ENCODE data around the gene CAMK1D.

The CAMK1D gene

DNA sequence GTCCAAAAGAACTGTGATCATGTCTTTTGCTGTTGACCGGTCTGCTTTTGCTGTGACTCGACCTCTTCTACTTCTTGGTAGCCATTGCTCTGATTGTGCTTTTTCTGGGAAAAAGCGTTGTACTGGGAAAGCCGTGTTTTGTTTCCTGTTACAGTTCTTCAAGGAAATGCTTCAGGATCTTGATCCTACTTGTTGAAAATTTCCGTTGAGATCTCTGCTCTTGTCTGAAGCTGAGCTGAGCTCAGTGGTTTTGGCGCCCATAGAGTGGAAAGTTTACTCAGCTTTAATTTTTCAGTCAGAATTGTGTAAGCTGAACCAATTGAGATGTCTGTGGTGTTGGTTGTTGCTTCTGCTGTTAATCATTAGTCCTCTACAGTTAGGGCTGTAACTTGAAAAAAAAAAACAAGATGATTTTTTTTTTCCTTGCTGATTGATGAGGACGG is 349.9 kb downstream of the CAMK1D start:
- TF ChIP-seq POLR2A (IDR thresholded peaks at IDR 0.05; ENCODE audit: low read depth, low read length) = no peak
- DNase-seq (ENCODE audit: insufficient read length, low spot score) (no peak), FAIRE-seq (no peak)

GRCh38 chr10:12699781-12700556 is 350.6 kb downstream of the CAMK1D start:
- no peak for DNase-seq (ENCODE audit: insufficient read length, low spot score)
- no peak for TF ChIP-seq POLR2A (IDR thresholded peaks at IDR 0.05; ENCODE audit: low read depth, low read length)
- FAIRE-seq = no peak

DNA sequence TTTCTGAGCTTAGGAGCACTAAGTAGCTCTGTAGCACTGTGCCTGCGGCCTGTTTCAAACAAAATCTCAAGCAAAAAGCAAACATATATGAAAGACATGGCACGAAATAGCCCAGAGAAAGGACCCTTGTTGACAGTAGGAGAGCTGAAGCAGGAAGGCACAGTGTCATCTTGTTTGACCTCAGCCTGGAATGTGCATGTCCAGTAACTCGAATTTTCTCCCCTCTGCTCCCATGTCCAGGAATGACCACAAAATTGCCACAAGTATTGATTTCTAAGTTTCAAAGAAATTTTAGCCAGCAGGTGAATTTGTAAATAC is 351.2 kb downstream of the CAMK1D start:
- no peak for FAIRE-seq
- no peak for TF ChIP-seq POLR2A (IDR thresholded peaks at IDR 0.05; ENCODE audit: low read depth, low read length)

DNA sequence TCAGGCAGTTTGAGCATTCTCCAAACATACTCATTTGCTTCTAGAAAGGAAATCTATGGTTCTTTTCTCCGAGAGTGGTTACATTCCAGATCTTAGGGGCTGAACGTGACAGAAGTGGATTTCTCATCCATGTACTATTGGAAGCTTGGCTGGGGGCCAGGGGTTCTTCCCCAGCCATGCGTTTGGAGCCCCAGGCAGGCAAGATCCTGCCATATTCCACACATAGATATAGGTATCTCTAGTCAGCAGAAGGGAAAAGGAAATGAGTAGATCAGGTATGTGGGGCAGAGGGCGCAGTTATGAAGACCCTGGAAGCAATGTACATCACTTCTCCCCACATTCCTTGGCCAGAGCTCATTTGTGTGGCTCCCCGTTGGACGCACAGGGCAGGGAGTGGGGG is 352.3 kb downstream of the CAMK1D start:
- TF ChIP-seq POLR2A (IDR thresholded peaks at IDR 0.05; ENCODE audit: low read depth, low read length) = no peak
- DNase-seq (ENCODE audit: insufficient read length, low spot score) = no peak
- no peak for FAIRE-seq

More for the DNA sequence above, 351.2 kb downstream of the CAMK1D start:
- no peak for DNase-seq (ENCODE audit: insufficient read length, low spot score)

DNA sequence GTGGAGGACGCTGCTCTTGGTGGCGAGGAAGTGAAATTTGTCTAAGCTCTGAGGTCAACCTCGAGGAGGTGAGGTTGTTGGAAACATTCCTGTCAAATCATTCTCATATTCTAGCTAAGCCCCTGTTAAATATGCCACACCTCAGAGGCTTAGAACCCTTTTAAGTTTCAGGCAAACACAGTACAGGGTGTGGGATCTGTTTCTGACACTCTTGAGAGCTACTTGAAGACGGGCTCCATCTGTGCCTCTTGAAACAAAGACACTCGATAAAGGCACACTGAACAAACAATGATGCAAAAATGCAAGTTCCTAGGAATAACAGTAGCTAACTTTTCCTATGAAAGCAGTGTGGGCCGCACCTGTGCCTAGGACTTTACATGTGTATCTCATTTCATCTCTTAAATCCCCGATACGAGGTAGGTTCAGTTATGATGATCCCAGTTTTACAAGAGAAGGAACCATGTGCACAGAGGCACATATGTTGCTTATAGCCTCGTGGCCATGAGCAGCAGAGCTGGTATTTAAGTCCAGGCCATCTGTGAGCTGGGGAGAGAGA is 352.9 kb downstream of the CAMK1D start:
- FAIRE-seq (no peak), DNase-seq (ENCODE audit: insufficient read length, low spot score) (no peak)
- TF ChIP-seq POLR2A (IDR thresholded peaks at IDR 0.05; ENCODE audit: low read depth, low read length) = no peak

GRCh38 chr10:12703126-12703525 is 353.8 kb downstream of the CAMK1D start:
- DNase-seq (ENCODE audit: insufficient read length, low spot score) = no peak
- TF ChIP-seq POLR2A (IDR thresholded peaks at IDR 0.05; ENCODE audit: low read depth, low read length) = no peak
- FAIRE-seq = no peak

DNA sequence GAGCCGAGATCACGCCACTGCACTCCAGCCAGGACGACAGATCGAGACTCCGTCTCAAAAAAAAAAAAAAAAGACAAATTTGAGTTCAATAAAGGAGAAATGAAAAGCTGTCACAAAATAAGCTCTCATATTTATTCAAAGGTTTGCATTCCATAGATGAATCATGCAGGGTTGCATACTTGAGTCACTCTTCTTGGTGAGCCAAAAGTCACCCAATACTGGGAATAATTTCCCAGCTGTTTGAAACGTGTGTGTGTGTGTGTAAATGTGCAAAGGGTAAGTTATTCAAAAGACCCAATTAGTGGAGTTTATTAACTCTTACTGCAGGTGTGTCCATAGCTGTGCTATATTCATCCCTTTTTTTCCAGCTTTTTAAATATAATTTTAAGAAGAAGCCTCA is 354.5 kb downstream of the CAMK1D start:
- no peak for FAIRE-seq
- DNase-seq (ENCODE audit: insufficient read length, low spot score) = no peak
- no peak for TF ChIP-seq POLR2A (IDR thresholded peaks at IDR 0.05; ENCODE audit: low read depth, low read length)

DNA sequence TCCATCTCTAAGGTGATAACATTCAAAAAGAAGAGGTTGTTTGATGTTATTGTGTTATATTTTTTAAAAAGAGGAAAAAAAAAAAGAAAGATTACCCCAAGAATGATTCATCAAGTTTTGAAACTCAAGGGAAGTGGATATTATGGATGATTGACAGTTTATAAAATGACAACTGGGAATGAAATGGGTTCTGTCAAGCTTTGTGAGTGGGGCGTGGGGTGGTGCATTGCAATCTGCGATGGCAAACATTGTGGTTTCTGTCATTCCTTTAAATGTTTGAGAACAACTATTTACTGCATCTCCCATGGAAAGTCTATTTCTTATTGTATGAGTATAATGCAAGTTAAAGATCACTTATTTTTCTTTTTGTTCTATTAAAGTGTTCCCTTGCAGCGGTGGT is 355.1 kb downstream of the CAMK1D start:
- no peak for TF ChIP-seq POLR2A (IDR thresholded peaks at IDR 0.05; ENCODE audit: low read depth, low read length)
- FAIRE-seq = no peak
- no peak for DNase-seq (ENCODE audit: insufficient read length, low spot score)

DNA sequence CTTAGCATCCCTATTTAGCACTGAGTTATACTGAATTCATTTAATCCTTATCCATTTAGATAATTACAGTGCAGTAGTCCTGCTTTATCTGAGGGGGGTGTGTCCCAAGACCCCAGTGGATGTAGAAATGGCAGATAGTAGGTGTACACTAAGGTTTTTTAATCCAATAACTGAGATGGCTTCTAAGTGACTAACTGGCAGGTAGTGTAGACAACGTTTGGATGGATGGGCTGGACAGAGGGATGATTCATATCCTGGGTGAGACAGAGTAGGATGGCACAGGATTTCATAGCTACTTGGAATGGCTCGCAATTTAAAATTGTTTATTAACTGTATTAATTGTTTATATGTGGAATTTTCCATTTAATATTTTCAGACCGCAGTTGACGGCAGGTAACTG is 356.6 kb downstream of the CAMK1D start:
- TF ChIP-seq POLR2A (IDR thresholded peaks at IDR 0.05; ENCODE audit: low read depth, low read length) = no peak
- FAIRE-seq = peak; percentile 11
- no peak for DNase-seq (ENCODE audit: insufficient read length, low spot score)

- TF ChIP-seq POLR2A (IDR thresholded peaks at IDR 0.05; ENCODE audit: low read depth, low read length) = no peak
- DNase-seq (ENCODE audit: insufficient read length, low spot score) = peak; percentile 32
- FAIRE-seq = peak; percentile 94
Observed at GRCh38 chr10:12707461-12708185, 358.3 kb downstream of the CAMK1D start.

GRCh38 chr10:12709000-12709401 is 359.7 kb downstream of the CAMK1D start:
- no peak for TF ChIP-seq POLR2A (IDR thresholded peaks at IDR 0.05; ENCODE audit: low read depth, low read length)
- no peak for FAIRE-seq
- DNase-seq (ENCODE audit: insufficient read length, low spot score) = no peak

- no peak for TF ChIP-seq POLR2A (IDR thresholded peaks at IDR 0.05; ENCODE audit: low read depth, low read length)
- DNase-seq (ENCODE audit: insufficient read length, low spot score) (no peak), FAIRE-seq (no peak)
Observed at GRCh38 chr10:12709521-12709963, 360.2 kb downstream of the CAMK1D start.

- no peak for TF ChIP-seq POLR2A (IDR thresholded peaks at IDR 0.05; ENCODE audit: low read depth, low read length)
- FAIRE-seq = no peak
- no peak for DNase-seq (ENCODE audit: insufficient read length, low spot score)
Observed at GRCh38 chr10:12710157-12710556, 360.8 kb downstream of the CAMK1D start.

- FAIRE-seq = peak; percentile 78
- DNase-seq (ENCODE audit: insufficient read length, low spot score) = peak; percentile 37
- TF ChIP-seq POLR2A (IDR thresholded peaks at IDR 0.05; ENCODE audit: low read depth, low read length) = no peak
Observed at GRCh38 chr10:12710594-12711349, 361.4 kb downstream of the CAMK1D start.

Measured in H54 (cell line).